GF-D8 (cell line): ENCODE results near the gene ABTB2.
A peak's percentile ranks its signal among the peaks of the same experiment; 100 is the strongest.

Experiments used
- DNase-seq: peaks from one replicate; lab custom pipeline; 2025; lab: John Stamatoyannopoulos, UW

The ABTB2 gene

DNA sequence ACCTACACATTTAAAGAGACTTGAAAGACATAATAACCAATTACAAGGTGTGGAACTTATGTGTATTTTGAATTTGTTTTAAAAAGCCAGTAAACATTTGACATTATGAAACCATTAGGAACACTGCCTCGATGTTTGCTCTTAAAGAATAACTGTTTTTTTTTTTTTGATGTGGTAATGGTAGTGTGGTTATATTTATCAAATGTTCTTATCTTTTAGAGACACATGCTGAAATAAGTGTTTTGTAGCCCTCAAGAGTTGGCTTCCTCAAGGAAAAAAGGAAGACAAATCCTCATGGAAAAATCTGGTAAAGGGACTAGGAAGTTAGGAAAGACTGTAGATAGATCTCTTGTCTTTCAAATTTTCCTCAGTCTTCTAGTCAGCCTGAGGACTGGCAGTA, 2.2 kb upstream of the ABTB2 start:
- DNase-seq: no peak

DNA sequence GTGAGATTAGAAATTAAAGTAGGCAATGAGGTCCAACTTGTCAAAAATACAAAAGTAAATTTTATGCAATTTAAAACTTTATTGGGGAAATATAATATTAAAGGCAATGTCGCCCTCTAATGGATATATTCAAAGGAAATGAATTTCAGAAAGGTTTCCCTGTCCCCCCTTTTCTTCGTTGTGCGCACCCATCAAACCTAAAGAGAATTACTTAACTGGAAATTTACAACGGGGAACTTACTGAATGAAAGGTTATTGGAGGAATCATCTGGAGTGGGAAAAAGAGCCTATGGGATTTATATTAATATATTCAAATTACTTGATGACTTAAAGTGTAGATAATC, 1.7 kb upstream of the ABTB2 start:
- peak; percentile 40 for DNase-seq

DNA sequence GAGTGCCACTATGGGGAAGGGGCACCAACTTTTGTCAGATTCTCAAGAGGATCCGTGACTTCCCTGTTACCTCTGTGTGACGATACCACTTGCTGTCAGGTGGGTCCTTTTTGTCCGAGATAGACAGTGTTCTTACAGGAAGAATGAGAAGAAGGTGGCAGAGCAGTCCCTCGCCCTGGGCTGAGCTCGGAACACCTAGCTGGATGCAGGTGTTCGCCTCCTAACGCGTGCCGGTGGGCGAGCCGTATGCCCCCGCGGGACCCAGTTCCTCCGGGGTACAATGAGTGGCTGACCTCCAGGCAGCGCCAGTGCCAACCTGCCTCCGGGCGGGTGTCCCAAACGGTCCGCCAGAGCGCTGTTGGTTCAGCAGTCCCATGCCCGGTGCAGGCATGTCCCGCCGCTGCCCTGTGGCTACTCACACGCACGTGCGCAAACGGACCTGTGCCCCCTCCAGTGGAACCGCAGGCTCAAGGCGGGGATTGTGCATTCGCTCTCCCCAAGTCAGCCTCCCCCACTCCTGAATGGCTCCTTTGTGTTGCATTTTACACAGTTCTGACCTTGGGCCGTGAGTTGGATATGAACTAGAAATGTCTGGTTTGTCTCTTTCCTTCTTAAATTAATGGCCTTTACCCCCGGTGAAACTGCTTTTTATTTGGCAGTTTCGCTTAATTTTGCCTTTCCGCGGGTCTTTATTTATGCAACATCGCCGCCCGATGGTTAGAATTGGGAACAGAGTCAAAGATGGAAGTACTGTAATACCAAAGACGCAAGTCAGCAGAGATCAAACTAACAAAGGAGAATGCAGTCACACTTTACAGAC, 1.1 kb upstream of the ABTB2 start:
- DNase-seq: peak; percentile 40

DNA sequence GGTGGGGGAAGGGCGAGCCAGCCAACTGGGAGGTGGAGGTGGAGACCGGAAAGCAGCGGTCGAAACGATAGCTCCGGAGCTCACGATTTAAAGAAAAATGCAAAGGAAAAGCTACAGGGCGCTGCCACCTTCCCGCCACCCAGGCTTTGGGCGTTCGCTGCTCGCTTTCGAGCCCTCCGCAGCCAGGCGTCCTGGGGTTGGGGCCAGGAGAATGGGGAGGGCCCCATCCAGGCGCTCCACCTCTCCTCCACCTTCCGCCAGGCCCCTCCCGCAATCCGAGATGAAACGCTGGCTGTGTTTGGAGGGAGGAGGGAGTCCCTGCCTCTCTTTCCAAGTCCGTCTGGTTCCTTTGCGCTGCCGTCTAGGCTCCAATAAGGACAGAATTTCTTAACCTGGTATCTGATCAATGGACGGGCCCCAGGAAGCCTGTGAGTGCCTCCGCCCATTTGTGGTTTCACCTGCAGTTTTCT, 483 bp upstream of the ABTB2 start:
- DNase-seq: no peak

DNA sequence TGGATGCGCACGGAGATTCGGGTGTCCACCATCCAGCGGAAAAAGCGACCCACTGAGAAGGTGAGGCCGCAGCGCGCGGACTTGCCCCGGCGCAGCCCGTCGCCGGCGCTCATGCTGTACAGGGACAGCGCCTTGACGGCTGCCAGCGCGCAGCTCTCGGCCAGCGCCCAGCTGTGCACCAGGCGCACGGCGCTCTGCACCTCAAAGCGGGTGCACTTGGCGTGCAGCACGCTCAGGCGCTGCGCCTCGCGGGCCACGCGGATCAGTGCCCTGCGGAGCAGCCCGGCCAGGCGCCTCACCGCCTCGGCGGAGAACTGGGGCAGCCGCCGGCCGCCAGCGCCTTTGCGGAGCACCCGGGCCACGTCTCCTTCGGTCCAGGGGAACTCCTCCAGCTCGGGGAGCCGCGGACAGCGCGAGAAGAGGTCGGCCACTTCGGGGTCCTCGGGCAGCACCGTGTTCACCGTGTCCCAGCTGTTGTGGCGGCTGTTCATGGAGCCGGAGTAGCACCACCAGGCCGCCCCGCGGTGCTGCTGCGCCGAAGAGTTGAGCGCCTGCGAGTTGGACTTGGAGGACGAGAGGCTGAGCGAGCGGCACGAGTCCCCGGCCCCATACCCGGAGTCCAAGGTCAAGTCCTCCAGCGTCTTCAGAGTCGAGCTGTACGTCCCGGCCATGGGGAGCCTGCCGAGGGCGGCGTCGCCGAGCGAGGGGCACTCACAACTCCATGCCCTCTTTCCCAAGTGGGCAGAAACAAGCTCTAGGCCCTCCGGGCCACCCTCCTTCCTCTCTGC, 703 bp downstream of the ABTB2 start:
- no peak for DNase-seq

DNA sequence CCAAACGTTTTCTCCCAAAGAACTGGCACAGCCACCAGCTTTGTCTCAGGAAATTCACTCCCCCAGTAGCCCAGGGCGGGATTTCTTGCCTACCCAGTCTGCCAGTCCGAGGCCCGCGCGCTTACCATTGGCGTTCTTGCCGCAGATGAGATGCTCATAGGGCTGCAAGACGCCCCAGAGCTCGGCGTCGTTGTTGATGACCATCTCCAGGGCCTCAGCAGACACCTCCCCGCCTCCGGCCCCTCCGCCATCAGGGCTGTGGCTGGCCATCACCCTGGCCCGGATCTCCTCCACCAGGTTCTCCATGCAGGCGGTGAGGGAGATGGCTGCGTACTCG, 1.3 kb downstream of the ABTB2 start:
- DNase-seq: no peak

DNA sequence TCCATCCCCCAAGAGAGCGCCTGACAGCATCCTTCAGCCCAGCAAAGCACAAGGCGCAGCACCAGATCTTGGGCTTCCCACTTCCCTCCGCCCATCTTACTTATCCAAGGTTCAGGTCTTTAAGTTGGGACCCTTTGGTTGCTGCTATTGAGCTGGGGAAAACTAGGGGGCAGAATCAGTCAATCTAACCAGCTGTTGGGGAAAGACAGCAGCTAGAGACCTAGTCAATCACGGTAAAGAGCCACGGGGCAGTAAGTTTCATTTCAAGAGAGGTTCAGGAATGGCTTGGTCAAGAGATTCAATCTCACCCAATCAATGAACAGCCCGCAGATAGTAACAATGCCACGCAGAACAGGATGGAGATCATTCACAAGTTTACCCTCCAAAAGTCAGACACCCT, 1.7 kb downstream of the ABTB2 start:
- no peak for DNase-seq

DNA sequence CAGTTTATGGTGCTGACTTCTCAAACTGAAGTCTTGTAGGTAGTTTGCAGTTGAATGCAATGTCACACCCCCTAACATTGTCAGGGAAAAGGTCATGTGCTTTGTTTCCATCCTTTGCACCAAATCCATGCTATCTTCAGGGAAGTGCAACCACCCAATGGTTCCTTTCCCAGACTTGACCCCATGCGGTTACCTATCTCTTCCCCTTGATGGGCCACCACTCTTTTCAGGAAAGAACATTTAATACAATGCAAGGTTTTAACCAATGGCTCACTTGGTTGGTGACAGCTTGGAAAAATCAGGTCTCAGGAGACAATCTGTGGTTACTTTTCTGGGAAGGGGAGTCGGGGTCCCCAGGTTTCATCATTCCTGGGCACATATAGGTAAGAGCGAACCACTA, 2.1 kb downstream of the ABTB2 start:
- DNase-seq: no peak

DNA sequence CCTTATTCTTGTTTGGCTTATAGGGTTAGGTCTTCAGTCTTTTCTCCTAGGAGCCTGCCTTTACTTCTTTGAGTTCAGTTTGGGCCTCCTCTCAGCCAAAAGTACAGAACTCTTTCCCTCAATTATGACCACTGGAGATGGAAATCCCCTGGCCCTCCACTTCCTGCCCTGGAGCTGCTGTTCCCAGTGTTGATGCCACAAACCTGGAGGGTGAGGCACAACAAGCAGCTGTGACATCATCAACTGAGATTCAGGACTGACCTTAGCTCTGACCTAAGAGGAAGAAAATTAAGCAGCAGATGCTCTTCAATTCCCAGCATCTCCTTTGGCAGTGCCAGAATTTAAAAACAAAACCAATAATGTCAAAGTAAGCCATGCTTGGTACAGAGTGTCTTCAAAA, 3.0 kb downstream of the ABTB2 start:
- no peak for DNase-seq

DNA sequence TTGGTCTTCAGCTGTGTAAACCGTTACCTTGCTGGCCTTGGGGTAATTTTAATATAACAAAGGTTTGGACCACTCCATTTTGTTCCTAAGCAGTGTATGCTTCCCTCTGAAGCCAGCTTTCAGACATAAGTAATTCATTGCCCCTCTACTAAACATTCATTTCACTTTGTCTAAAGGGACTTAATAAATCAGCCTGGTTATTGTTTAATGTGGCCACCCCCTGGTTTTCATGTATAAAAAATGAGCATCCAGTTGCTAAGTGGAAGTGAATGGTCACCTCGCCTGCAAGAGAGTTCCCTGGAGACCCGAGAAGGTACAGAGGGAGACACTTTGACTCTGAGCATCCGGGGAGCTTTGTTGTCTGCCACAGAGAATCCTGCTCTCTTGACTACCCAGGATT, 3.9 kb downstream of the ABTB2 start:
- no peak for DNase-seq

DNA sequence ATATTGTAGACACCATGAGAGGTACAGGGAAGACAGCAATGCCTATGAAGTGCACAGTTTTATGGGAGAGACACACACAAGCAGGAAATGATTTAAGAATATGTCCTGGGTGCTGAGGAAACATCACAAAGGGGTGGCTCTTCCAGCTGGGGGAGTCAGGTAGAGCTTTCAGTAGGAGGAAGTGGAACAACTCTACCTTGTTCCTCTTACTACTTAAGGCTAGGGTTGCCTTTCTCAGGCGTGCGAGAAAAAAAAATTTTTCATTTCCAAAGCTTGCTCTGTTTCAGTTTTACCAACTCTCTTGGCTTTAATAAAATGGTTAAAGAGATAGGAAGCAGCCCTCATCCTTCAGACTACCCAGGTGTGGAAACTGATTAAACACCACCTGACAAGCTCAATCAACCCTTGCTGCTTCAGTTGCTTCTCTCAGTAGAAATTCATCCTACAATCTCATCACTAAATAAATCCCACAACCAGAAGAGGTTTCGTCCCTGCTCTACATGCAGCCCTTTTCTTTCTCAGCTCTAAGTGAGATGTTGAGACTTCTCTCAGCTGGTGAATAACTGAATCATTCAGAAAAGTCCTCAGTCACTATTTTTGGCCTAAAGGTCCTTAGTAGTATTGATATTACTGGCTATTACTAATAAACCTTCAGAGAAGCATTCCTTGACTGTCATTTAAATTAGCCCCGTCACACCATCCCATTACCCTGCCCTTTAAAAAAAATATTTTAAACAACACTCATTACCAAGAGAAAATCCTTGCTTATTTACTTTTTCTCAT, 5.9 kb downstream of the ABTB2 start:
- DNase-seq: no peak

DNA sequence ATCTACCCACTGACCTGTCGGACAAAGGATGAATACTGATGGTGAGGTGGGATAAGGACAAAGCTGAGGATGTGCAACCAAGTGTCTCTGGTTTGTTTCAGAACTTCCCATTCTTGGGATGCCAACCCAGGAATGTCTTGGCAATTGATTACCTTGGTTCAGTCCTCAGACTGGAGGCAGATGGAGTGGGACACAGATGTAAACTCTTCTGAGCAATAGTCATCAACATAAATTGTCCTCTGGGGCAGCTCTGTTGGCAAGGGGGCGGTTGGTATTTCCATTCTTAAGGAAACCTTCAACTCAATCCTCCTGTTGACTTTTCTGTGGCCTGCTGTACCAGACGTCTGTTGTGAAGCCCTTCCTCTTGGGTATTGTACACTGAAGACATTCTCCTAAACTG, 6.8 kb downstream of the ABTB2 start:
- DNase-seq: no peak

DNA sequence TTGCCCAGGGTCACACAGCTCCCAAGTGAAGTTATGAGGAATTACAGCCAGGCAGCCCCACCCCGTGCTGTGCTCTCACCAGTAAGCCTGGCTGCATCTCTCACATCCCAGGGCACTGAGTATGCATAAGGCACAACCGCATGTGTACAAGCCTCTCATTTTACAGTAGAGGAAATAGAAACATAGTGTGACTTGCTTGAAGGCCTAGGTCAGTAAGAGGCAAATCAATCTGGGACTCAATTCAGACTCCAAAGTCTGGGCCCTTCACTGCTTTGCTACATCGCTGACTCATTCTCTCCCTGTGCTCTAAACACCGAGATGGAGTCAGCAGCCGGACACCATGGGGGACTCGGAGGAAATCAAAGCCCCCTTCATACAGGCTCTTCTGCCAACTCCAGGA, 7.9 kb downstream of the ABTB2 start:
- DNase-seq: no peak

DNA sequence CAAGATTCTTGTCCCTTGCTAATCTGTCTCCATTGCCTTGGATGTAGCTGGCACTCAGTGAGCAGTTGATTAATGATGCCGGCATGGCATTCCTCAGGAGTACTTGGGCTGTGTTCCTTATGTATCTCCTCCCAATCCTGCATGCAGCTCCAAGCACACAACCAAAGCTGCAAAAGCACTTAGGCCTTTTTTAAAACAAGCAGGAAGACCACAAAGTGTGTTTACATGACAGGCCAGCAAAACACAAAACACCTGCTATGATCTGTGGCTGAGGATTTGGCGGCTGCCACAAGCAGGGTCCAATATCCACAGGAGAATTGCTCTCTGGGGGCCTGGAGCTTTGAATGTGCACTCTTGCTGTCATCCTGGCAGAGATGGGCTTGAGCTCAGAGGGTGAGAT, 8.9 kb downstream of the ABTB2 start:
- no peak for DNase-seq

DNA sequence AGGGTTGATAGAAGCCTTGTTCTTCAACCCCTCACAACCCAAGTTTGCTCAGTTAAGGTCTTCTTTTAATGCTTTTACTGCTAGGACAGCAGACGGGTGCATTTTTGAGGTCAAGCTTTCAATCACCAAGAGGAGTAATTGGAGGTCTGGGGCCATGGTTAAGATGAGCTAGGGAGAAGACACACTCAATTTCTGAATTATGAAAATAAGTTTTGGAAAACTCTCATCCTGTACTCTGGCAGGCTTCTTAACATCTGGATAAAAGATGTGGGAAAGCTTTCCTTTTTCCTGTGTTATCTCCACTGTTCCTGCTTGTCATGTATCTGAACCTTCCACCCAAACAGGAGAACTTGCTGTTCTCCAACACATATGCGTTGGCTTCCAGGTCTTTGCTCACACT, 9.7 kb downstream of the ABTB2 start:
- DNase-seq: no peak

DNA sequence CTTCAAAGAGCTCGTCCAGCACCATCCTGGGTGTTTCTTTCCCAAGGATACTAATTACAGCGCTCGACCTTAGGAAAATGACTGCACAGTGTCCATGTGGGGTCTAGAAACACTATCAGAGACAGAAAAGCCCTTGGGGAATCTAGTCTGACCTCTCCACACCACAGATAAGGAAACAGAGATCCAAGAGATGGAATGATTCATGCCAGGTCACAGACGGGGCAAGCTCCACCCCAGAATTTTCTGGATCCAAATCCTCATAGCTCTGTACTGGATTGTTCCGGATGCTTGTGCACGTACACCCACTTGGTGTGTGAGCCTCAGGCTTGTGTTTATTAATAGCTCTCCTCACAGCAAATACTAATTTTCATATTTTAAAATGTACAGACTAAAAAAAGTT, 11.3 kb downstream of the ABTB2 start:
- no peak for DNase-seq

DNA sequence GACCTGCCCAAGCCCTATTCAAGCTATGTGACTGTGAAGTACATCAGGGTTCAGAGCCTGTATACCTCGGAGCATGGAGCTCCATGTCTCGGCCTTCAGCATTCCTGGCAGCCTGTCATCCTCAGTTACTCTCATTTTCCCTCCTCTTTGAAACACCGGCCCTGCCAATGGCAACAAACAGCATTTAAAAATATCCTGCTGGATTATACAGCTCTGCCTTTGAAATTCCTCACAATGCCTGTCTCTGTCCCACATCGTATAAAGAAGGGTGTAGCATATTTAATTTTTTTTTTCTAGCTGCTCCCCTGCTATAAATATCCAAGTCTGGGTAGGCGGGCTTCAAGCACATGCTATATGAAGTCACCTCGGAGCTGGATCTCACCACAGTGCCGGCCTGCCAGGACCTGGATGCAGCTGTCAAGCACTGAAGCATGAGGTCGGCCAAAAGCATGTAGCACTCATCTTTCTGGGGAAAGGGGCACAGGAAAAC, 11.8 kb downstream of the ABTB2 start:
- DNase-seq: no peak

DNA sequence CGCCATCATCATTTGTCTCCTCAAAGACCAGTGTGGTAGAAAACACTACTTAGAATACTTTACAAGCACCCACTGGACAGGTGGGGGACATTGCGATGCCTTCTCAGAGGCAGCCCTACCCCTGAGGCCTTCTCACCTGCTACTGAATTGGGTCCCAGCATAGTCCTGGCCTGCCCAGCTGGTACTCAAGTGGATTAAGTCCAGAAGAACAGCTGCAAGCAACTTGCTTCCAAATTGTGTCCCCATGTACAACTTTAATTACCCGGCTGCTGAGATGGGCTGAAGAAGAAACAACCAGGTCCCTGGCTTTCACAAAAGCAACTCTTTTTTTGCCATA, 12.3 kb downstream of the ABTB2 start:
- no peak for DNase-seq

DNA sequence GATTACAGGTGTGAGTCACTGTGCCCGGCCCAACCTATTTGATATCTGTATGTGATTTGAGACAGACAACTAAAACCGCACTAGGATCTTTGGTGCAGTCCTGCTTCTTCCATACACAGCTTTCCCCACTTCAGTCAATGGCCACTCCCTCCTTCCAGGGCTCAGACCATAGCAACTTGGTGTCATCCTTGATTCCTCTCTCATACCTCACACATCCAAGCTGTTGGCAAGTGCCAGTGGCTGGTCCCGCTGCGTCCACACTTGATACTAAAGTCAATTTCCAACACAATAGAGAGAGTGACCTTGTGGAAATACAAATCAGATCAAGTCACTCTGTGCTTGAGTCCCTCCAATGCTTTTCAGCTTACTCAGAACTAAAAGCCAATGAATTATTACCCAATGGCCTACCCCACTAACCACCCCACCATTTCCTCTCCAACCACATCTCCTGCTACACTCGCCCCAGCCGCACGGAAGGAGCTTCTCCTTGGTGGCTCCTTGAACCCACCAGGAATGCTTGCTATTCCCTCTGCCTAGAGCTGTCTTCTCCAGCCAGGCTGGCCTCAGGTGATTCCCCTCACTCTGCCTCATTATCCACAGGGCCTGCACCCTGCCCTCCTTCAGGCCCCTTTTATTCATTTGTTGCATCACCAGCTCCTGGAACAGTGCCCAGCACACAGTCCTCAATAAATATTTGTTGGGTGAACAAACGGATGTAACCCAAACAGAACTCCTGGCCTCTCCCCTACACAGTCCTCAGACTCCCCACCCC, 12.9 kb downstream of the ABTB2 start:
- no peak for DNase-seq

DNA sequence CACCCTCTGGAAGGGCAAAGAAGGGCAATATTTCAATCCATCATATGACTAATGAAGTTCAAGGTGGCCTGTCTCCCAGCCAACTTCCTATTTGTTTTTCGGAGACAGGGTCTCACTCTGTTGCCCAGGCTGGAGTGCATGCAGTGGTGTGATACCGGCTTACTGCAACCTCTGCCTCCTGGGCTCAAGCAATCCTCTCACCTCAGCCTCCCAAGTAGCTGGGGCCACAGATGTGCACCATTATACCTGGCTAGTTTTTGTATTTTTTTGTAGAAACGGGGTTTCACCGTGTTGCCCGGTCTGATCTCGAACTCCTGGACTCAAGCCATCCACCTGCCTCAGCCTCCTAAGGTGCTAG, 13.4 kb downstream of the ABTB2 start:
- DNase-seq: no peak

DNA sequence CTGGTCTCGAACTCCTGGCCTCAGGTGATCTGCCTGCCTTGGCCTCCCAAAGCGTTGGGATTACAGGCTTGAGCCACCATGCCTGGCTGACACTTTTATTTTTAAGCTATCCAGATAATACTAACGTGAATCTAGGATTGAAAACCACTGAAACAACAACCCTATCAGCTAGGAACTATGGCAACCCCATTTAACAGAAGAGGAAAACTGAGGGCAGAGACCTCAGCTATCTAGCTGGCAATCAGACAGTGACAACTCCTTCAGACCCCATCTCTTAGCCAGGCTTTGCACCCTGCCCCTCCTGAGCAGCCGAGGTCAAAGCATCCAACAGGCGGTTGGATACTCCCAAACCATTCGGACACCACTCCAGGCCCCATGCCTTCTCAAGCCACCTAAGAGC, 14.1 kb downstream of the ABTB2 start:
- DNase-seq: no peak

DNA sequence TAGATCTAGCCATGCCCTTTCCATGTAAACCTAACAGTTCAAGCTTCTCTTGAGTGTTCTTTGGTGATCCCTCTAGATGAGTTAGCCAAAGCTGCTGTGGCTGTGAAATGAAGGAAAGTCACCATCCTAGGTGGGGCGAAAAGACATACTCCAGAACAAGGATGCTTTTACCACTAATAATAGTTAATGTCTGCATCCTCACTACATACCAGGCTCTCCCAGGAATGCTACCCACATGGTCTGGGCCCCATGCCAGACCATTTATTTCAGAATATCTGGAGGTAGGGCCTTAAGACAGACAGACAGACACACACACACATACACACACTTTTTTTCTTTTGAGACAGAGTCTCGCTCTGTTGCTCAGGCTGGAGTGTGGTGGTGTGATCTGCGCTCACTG, 14.7 kb downstream of the ABTB2 start:
- DNase-seq: no peak
